GM10266 (cell line): ENCODE results near the gene CCM2L.

Source experiments
- DNase-seq: peaks from one replicate; pipeline ENCODE4 v3.0.0; 2012; ENCODE audit errors: extremely low spot score
- TF ChIP-seq, protein P1 (sequence below): IDR thresholded peaks from 2 replicates; pipeline ENCODE4 v1.5.1; 2012; ENCODE audit warnings: mild to moderate bottlenecking, low read depth; ENCODE audit not compliant: control insufficient read depth, insufficient read depth; ENCODE audit errors: missing control alignments

Gene CCM2L

DNA sequence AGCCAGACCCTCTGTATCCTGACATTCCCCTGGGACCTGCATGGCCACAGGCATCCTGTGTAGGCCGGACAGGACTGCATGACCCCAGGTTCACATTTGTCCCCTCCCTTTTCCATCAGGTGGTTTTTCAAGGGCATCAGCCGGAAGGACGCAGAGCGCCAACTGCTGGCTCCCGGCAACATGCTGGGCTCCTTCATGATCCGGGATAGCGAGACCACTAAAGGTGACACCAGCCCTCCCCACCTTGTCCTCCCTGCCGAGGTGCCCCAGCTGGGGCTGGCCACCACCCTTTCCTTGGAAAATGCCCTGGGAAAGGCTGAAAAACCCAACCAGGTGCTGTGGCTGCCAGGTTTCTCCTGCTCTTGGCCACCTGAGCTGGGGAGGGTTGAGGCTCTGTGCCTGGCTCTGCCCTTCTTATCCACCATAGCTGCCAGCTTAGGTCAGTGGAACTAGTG lies 69.4 kb downstream of the CCM2L start:
- DNase-seq, result no peak
- TF ChIP-seq, protein P1, sequence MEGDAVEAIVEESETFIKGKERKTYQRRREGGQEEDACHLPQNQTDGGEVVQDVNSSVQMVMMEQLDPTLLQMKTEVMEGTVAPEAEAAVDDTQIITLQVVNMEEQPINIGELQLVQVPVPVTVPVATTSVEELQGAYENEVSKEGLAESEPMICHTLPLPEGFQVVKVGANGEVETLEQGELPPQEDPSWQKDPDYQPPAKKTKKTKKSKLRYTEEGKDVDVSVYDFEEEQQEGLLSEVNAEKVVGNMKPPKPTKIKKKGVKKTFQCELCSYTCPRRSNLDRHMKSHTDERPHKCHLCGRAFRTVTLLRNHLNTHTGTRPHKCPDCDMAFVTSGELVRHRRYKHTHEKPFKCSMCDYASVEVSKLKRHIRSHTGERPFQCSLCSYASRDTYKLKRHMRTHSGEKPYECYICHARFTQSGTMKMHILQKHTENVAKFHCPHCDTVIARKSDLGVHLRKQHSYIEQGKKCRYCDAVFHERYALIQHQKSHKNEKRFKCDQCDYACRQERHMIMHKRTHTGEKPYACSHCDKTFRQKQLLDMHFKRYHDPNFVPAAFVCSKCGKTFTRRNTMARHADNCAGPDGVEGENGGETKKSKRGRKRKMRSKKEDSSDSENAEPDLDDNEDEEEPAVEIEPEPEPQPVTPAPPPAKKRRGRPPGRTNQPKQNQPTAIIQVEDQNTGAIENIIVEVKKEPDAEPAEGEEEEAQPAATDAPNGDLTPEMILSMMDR, result no peak

DNA sequence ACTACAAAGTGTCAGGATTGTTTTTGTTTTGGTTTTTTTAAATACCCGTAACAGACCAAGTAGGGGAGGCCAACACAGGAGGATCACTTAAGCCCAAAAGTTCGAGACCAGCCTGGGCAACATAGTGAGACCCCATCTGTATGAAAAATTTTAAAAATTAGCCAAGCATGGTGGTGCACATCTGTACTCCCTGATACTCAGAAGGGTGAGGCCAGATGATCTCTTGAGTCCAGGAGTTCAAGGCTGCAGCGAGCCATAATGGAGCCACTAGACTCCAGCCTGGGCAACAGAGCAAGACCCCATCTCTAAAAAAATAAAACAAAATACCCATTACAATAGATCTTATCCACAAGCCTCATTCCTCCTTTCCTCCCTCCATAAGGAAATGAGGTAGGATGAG lies 70.5 kb downstream of the CCM2L start:
- TF ChIP-seq, protein P1, result no peak
- no peak for DNase-seq
